HEK293 (cell line): ENCODE data around the gene CTAGE6.
"Not testable (repeated sequence)": the region's sequence is repeated elsewhere in the genome, so short reads cannot be mapped to it uniquely, and the experiment has no call there.

Source experiments
- CTCF ChIA-PET: fragments of 350-600 bp; formaldehyde crosslinking; extraction: SDS; loops from one replicate; lab custom pipeline; 2021; ENCODE audit warnings: antibody characterized with exemption; lab: Yijun Ruan, JAX
- POLR2A ChIA-PET: fragments of 300-600 bp; formaldehyde crosslinking; extraction: SDS; loops from one replicate; lab custom pipeline; 2020; ENCODE audit warnings: antibody characterized with exemption, inconsistent platforms; lab: Yijun Ruan, JAX
- H3K27ac ChIP-seq: fragments of 200-500 bp; sonication (Bioruptor generic); 2 replicates; pipeline ENCODE4 v1.5.1; 2014; ENCODE audit warnings: low read depth, low read length, control low read depth, inconsistent platforms; ENCODE audit errors: extremely low read depth
- H3K36me3 ChIP-seq, 2 experiments: fragments of 200-500 bp in 1 of 2; sonication (Bioruptor generic) in 1 of 2; 1 replicate in 1 of 2; 2 replicates in 1 of 2; pipeline ENCODE4 v1.5.1; 2014 to 2017; ENCODE audit warnings: inconsistent platforms in 2 of 2, low read length in 2 of 2; ENCODE audit not compliant: control insufficient read depth in 2 of 2, insufficient read depth in 1 of 2
- H3K4me1 ChIP-seq: fragments of 200-500 bp; sonication (Bioruptor generic); 2 replicates; pipeline ENCODE4 v1.5.1; 2014; ENCODE audit warnings: mild to moderate bottlenecking, low read length, inconsistent platforms; ENCODE audit not compliant: control insufficient read depth, insufficient read depth
- H3K4me3 ChIP-seq: 2 replicates; pipeline ENCODE4 v1.5.1; 2011; ENCODE audit warnings: low read depth, mild to moderate bottlenecking, control low read depth, low read length, moderate library complexity
- H3K9me3 ChIP-seq: fragments of 200-500 bp; sonication (Bioruptor generic); 2 replicates; pipeline ENCODE4 v1.5.1; 2014; ENCODE audit warnings: low read depth, low read length, inconsistent platforms; ENCODE audit not compliant: control insufficient read depth, insufficient read depth

CTAGE6 gene

GRCh38 chr7:143715543-143716193, 41.8 kb downstream of the CTAGE6 start:
- H3K27ac ChIP-seq, POLR2A ChIA-PET, H3K36me3 ChIP-seq, H3K4me3 ChIP-seq, H3K9me3 ChIP-seq, H3K4me1 ChIP-seq, CTCF ChIA-PET: not testable (repeated sequence)

- CTCF ChIA-PET, H3K27ac ChIP-seq, H3K9me3 ChIP-seq, H3K4me3 ChIP-seq, H3K4me1 ChIP-seq, POLR2A ChIA-PET, H3K36me3 ChIP-seq: not testable (repeated sequence)
Measured at GRCh38 chr7:143714581-143715454, 42.7 kb downstream of the CTAGE6 start.

- H3K36me3 ChIP-seq, H3K4me3 ChIP-seq, H3K4me1 ChIP-seq, H3K9me3 ChIP-seq, POLR2A ChIA-PET, CTCF ChIA-PET, H3K27ac ChIP-seq: not testable (repeated sequence)
Measured at GRCh38 chr7:143712381-143712780, 45.1 kb downstream of the CTAGE6 start.

- CTCF ChIA-PET, H3K4me3 ChIP-seq, H3K4me1 ChIP-seq, H3K36me3 ChIP-seq, H3K9me3 ChIP-seq, H3K27ac ChIP-seq, POLR2A ChIA-PET: not testable (repeated sequence)
Measured at GRCh38 chr7:143711727-143712324, 45.7 kb downstream of the CTAGE6 start.

GRCh38 chr7:143709895-143710294, 47.6 kb downstream of the CTAGE6 start:
- H3K36me3 ChIP-seq, POLR2A ChIA-PET, H3K4me1 ChIP-seq, H3K9me3 ChIP-seq, H3K27ac ChIP-seq, CTCF ChIA-PET, H3K4me3 ChIP-seq: not testable (repeated sequence)
